ENCODE measurements around the gene EEF1B2. TPM values are rescaled to one million over a fixed set of nuclear protein-coding genes. Genes with fewer than 3 reads are reported as not detected.
A peak's percentile ranks its signal among the peaks of the same experiment; 100 is the strongest.

Gene EEF1B2
- total and polyA plus RNA-seq, 2 of the 13 experiments (the other 11 are each of a cell fraction or from before 2014, with no cell fraction given) = 1,284 to 1,731 TPM

- no peak for TF ChIP-seq RBAK (CRISPR knock-in tag; IDR thresholded peaks at IDR 0.05)
- no peak for TF ChIP-seq SP5 (CRISPR knock-in tag; IDR thresholded peaks at IDR 0.05; ENCODE audit: borderline replicate concordance, low read depth)
- TF ChIP-seq ZBTB10 (CRISPR knock-in tag; IDR thresholded peaks at IDR 0.05; ENCODE audit: borderline replicate concordance) = no peak
- TF ChIP-seq ZNF451 (CRISPR knock-in tag; IDR thresholded peaks at IDR 0.05) = no peak
- no peak for TF ChIP-seq ZSCAN22 (CRISPR knock-in tag; IDR thresholded peaks at IDR 0.05)
- peak; percentile 79; the same call in 1 of the 2 replicates for TF ChIP-seq SIN3A (IDR thresholded peaks at IDR 0.05; ENCODE audit: borderline replicate concordance, low read depth, low read length)
- TF ChIP-seq ZNF331 (CRISPR knock-in tag; IDR thresholded peaks at IDR 0.05) = peak; percentile 47; the same call in 1 of the 2 replicates
- no peak for TF ChIP-seq HMG20B (CRISPR knock-in tag; conservative IDR thresholded peaks at IDR 0.05)
- TF ChIP-seq EP300 (IDR thresholded peaks at IDR 0.05; ENCODE audit: low read depth in 2 of 2, low read length in 2 of 2) = peak in 1 of 2 experiments; percentile 45; a peak in 1 of 4 replicates
- no peak for TF ChIP-seq EP300 (CRISPR knock-in tag; IDR thresholded peaks at IDR 0.05; ENCODE audit: borderline replicate concordance)
- 0 out of 2 replicates have a peak, but pooled peaks have one; percentile 21 for TF ChIP-seq ZNF350 (CRISPR knock-in tag; IDR thresholded peaks at IDR 0.05; ENCODE audit: borderline replicate concordance, low read depth)
- TF ChIP-seq ZBTB21 (CRISPR knock-in tag; IDR thresholded peaks at IDR 0.05) = no peak
- TF ChIP-seq ZNF549 (CRISPR knock-in tag; IDR thresholded peaks at IDR 0.05) = no peak
- no peak for TF ChIP-seq ELF3 (CRISPR knock-in tag; IDR thresholded peaks at IDR 0.05)
- no peak for TF ChIP-seq ZNF597 (CRISPR knock-in tag; IDR thresholded peaks at IDR 0.05)
- TF ChIP-seq RARA (CRISPR knock-in tag; IDR thresholded peaks at IDR 0.05) = peak; percentile 95
- no peak for TF ChIP-seq NFE2L1 (CRISPR knock-in tag; IDR thresholded peaks at IDR 0.05; ENCODE audit: borderline replicate concordance)
- TF ChIP-seq ZNF510 (CRISPR knock-in tag; IDR thresholded peaks at IDR 0.05; ENCODE audit: low read depth) = no peak
- TF ChIP-seq MXI1 (IDR thresholded peaks at IDR 0.05; ENCODE audit: borderline replicate concordance, low read depth, low read length) = peak; percentile 39; the same call in 1 of the 3 replicates
- peak; percentile 84 for TF ChIP-seq RXRB (CRISPR knock-in tag; IDR thresholded peaks at IDR 0.05; ENCODE audit: borderline replicate concordance)
- TF ChIP-seq NBN (conservative IDR thresholded peaks at IDR 0.05) = no peak
- TF ChIP-seq ZNF816 (CRISPR knock-in tag; IDR thresholded peaks at IDR 0.05; ENCODE audit: borderline replicate concordance) = no peak
- TF ChIP-seq BRCA1 (CRISPR knock-in tag; IDR thresholded peaks at IDR 0.05) = no peak
- no peak for TF ChIP-seq CREB3 (CRISPR knock-in tag; IDR thresholded peaks at IDR 0.05)
- TF ChIP-seq ZFYVE20 (CRISPR knock-in tag; IDR thresholded peaks at IDR 0.05; ENCODE audit: borderline replicate concordance, low read depth) = no peak
- TF ChIP-seq CC2D1A (CRISPR knock-in tag; IDR thresholded peaks at IDR 0.05) = no peak
- peak; percentile 61 for TF ChIP-seq MED1 (CRISPR knock-in tag; IDR thresholded peaks at IDR 0.05)
- peak; percentile 36; the same call in 1 of the 2 replicates for TF ChIP-seq CBFB (CRISPR knock-in tag; IDR thresholded peaks at IDR 0.05)
Measured at GRCh38 chr2:206160807-206161179, 1.1 kb downstream of the EEF1B2 start (continued).
